AG10803 (cell line): ENCODE data around the gene SLC1A4.

Source experiments
- DNase-seq: peaks from one replicate; pipeline ENCODE4 v3.0.0; 2010; ENCODE audit warnings: low read depth
- H3K4me3 ChIP-seq: 2 replicates; pipeline ENCODE4 v1.5.1; 2011; ENCODE audit warnings: mild to moderate bottlenecking, low read length, control low read depth
- TF ChIP-seq, protein P1 (sequence below): conservative IDR thresholded peaks from 2 replicates; pipeline ENCODE4 v1.5.1; 2011; ENCODE audit warnings: mild to moderate bottlenecking, low read length, control low read depth, inconsistent platforms

Gene SLC1A4

DNA sequence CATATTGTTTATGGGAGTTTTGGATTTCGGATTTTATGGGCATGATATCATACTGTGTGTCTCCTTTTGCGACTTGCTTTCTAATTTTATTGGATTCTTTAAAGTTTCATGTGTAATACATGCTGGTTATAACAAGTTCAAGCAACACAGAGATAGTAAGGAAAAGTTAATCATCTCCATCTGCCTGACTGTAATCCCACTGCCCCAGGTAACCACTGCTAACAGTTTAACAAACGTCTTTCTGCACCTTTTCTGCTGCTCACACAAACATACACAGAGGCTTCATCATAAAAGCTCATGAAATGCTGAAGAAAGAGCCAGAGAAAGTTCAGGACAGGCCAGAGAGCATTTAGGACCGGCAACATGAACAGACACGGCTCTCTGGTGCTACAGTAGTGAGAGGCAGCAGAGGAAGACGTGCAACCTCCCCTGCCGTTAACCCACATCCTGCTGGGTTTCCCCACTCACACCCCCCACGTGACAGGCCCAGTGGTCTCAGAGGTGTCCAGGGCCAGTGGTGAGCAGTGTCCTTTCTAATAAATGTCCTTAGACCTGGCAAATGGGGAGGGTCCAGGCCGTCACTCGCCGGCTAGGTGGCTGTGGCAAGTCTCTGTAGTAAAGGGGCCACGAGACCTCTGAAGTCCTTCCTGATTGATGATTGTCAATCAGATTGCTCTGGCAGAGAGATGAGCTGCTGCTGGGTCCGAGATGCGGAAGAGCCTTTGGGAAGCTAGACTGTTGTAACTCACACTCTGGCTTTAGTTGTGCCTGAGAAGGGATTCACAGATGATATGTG is 43.0 kb upstream of the SLC1A4 start:
- TF ChIP-seq, protein P1, sequence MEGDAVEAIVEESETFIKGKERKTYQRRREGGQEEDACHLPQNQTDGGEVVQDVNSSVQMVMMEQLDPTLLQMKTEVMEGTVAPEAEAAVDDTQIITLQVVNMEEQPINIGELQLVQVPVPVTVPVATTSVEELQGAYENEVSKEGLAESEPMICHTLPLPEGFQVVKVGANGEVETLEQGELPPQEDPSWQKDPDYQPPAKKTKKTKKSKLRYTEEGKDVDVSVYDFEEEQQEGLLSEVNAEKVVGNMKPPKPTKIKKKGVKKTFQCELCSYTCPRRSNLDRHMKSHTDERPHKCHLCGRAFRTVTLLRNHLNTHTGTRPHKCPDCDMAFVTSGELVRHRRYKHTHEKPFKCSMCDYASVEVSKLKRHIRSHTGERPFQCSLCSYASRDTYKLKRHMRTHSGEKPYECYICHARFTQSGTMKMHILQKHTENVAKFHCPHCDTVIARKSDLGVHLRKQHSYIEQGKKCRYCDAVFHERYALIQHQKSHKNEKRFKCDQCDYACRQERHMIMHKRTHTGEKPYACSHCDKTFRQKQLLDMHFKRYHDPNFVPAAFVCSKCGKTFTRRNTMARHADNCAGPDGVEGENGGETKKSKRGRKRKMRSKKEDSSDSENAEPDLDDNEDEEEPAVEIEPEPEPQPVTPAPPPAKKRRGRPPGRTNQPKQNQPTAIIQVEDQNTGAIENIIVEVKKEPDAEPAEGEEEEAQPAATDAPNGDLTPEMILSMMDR: no peak
- H3K4me3 ChIP-seq: no peak overlapping the region
- DNase-seq: peak; percentile 44

DNA sequence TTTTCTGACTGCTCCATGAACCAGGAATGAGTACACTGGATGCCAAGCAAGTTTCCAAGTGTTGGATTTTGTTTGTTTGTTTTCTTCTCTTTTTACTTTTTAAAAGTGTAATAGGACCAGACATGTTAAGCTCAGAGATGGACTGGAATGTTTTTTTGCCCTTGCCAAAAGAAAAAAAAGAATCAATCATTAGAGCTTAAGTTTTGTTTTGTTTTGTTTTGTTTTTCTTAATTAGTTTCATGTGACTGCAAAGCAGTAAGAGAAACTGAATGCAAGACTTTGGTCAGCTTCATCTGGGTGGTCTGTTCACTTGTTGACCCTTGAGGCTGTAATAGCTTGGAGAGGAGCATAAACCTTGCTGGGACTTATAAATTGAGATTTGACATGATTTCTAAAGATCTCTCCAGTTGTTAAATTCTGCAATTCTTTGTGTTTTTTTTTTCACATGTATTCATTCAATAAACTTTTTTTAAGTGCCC is 42.4 kb upstream of the SLC1A4 start:
- no peak overlapping the region for H3K4me3 ChIP-seq
- TF ChIP-seq, protein P1: no peak
- DNase-seq: peak; percentile 22

DNA sequence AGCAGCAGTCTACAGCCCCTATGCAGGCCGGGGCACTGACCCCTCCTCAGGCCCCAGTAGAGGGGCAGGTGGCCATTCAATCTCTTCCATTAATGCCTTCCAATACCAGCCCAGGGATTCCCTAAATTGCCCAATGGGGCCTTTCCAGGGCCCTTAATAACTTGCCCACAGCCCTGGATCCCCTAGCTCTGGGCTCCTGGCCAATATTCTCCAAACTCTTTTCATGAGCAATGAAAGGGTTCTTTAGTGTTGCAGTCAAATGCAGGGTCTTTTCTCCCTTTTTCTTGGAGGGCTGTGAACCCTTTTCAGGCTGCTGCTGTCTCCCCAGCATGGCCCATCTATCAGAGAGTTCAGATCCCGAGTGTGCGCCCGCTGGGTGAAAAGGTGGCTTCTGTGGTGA is 41.3 kb upstream of the SLC1A4 start:
- TF ChIP-seq, protein P1: no peak
- H3K4me3 ChIP-seq: no peak overlapping the region
- DNase-seq: no peak

DNA sequence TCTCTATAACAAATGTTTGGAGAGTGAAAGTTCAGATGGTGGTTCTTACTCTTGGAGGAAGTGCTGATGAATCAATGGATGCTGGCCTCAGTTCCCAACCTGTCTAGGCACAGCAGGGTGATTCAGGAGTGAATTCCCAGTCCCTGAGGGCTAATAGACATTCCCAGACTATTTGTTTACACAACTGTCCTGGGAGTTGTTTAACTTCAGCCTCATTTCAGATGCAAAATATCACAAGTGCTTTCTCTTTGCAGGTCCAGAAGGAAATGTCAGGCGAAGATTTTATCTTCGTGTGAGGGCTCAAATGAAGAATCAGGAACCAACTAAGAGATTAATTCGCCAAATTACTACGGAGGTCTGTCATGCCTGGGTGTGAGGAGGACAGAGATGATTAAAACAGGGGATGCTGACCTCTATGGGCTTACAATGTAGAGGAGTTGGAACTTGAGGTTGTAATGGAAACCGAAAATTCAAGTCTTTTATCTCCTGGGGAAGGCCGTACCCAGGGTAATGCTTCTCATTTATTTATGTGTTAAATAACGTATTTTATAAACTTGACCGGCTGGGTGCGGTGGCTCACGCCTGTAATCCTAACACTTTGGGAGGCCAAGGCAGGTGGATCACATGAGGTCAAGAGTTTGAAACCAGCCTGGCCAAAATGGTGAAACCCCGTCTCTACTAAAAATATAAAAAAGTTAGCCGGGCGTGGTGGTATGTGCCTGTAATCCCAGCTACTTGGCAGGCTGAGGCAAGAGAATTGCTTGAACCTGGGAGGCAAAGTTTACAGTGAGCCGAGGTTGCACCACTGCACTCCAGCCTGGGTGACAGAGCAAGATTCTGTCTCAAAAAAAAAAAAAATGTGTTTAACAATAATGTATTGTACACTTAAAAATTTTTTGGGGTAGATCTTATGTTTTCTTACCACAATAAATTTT is 38.7 kb upstream of the SLC1A4 start:
- TF ChIP-seq, protein P1: no peak
- H3K4me3 ChIP-seq: no peak overlapping the region
- DNase-seq: no peak

DNA sequence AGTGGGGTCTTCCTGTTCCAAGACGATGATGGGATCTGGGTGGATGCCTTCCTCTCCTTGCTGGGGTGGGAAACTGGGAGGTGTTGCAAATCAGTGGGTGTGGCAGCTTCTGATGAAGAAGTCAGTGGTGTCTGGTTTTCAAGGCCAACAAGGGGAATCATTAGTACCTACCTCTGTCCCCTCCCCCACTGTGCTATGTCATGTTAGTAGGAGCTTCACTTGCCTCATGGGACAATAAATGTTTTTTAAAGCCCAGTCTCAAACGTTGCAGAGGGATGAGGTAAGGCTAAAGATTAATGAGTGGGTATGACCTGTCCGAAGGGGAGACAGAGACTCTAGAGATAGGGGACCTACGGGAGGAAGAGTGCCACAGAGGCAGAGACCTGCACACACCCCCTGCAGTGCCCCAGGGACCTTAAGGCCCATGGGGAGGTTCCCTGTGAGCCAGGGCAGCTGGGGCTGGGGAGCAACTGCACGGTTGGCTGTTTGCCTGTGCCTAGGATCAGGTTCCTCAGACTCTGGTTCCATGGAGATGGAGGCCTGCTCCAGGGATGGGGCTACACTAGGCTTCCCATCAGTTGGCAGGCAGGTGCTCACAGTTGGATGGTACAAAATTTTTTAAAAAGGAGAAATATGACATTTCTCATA is 37.8 kb upstream of the SLC1A4 start:
- no peak for DNase-seq
- no peak overlapping the region for H3K4me3 ChIP-seq
- TF ChIP-seq, protein P1: no peak

DNA sequence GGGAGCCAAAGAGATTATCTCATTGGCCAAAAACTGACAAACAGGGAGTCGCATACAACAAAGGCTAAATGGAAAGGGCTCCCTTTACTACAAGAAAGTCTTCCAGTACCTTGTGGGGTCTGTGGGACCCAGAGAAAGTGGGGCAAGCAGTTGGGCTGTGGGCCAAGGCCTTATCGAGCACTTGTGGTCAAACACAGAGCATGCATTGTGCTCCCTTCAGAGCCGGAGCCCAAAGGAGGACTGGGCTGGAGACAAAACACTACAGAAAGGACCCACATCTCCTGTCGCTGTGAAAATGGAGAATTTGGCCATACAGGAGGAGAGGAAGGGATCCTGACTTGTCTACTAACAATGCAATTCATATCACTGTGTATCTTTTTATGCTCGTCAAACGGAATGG is 37.1 kb upstream of the SLC1A4 start:
- H3K4me3 ChIP-seq: no peak overlapping the region
- DNase-seq: no peak
- TF ChIP-seq, protein P1: no peak
